Measurements from ENCODE around the gene KLHDC1. TPM values are rescaled to one million over a fixed set of nuclear protein-coding genes. Genes with fewer than 3 reads are reported as not detected.
A peak's percentile ranks its signal among the peaks of the same experiment; 100 is the strongest.

The KLHDC1 gene
- total and polyA plus RNA-seq, 9 of the 15 experiments (the other 6 are each of a cell fraction or from before 2014, with no cell fraction given) = 0.08 to 0.41 (median 0.18) TPM

DNA sequence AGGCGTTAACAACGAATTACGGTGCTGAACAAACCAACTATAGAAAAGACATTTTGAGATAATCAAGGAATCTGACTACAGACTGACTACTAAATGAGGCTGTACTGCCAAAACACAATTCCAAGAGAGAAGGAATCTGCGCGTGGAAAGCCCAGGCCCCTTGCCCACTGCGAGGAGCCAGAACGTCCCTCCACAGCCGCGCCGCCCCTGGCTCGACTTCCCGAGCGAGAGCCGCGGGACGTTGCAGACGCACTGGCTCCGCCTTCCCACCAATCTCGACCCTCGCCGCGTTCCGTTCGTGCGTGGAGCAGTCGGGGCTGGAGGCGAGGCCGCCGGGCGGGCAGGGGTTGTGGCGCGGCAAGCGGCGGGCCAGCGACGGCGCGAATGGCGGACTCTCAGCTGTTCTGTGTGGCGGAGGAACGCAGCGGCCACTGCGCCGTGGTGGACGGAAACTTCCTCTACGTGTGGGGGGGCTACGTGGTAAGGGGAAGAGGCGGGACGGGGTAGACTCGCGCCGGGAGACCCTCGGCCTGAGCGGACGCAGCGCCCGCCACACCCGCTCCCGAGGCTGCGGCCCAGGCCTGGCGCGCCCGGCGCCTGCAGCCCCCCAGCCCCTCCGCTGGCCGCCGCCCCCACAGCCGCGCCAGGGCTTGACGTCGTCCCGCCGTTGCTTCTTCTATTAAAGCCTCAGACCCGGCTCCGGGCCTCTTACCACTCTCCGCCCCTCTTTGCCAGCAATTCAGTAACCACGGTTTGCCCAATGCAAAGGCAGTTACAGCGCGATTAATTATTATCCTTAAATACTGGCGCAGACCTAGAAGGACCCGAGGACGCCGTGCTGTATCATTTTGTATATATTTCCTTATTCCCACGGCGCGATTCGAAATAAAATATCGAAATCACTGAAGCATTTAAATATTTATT, at the start of gene KLHDC1 (continued):
- TF ChIP-seq, protein P1, sequence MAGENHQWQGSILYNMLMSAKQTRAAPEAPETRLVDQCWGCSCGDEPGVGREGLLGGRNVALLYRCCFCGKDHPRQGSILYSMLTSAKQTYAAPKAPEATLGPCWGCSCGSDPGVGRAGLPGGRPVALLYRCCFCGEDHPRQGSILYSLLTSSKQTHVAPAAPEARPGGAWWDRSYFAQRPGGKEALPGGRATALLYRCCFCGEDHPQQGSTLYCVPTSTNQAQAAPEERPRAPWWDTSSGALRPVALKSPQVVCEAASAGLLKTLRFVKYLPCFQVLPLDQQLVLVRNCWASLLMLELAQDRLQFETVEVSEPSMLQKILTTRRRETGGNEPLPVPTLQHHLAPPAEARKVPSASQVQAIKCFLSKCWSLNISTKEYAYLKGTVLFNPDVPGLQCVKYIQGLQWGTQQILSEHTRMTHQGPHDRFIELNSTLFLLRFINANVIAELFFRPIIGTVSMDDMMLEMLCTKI (IDR thresholded peaks at IDR 0.05; ENCODE audit: partially characterized antibody) = no peak
- TF ChIP-seq FOSL1 (tag; conservative IDR thresholded peaks at IDR 0.05) (no peak), RAD51 (IDR thresholded peaks at IDR 0.05; ENCODE audit: borderline replicate concordance, low read depth) (no peak), PHF21A (IDR thresholded peaks at IDR 0.05; ENCODE audit: borderline replicate concordance, low read depth) (no peak), DPF2 (IDR thresholded peaks at IDR 0.05) (no peak), POLR2G (IDR thresholded peaks at IDR 0.05; ENCODE audit: low read depth, low read length) (peak; percentile 92), STAT5A (IDR thresholded peaks at IDR 0.05; ENCODE audit: borderline replicate concordance, low read length) (no peak), NCOR1 (IDR thresholded peaks at IDR 0.05) (no peak), CREB1 (IDR thresholded peaks at IDR 0.05) (no peak), CREB1 (CRISPR knock-in tag; IDR thresholded peaks at IDR 0.05) (peak; percentile 29; the same call in 1 of the 2 replicates), CC2D1A (IDR thresholded peaks at IDR 0.05) (no peak)
- TF ChIP-seq, protein P2, sequence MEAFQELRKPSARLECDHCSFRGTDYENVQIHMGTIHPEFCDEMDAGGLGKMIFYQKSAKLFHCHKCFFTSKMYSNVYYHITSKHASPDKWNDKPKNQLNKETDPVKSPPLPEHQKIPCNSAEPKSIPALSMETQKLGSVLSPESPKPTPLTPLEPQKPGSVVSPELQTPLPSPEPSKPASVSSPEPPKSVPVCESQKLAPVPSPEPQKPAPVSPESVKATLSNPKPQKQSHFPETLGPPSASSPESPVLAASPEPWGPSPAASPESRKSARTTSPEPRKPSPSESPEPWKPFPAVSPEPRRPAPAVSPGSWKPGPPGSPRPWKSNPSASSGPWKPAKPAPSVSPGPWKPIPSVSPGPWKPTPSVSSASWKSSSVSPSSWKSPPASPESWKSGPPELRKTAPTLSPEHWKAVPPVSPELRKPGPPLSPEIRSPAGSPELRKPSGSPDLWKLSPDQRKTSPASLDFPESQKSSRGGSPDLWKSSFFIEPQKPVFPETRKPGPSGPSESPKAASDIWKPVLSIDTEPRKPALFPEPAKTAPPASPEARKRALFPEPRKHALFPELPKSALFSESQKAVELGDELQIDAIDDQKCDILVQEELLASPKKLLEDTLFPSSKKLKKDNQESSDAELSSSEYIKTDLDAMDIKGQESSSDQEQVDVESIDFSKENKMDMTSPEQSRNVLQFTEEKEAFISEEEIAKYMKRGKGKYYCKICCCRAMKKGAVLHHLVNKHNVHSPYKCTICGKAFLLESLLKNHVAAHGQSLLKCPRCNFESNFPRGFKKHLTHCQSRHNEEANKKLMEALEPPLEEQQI (IDR thresholded peaks at IDR 0.05) = no peak
- TF ChIP-seq, protein P3, sequence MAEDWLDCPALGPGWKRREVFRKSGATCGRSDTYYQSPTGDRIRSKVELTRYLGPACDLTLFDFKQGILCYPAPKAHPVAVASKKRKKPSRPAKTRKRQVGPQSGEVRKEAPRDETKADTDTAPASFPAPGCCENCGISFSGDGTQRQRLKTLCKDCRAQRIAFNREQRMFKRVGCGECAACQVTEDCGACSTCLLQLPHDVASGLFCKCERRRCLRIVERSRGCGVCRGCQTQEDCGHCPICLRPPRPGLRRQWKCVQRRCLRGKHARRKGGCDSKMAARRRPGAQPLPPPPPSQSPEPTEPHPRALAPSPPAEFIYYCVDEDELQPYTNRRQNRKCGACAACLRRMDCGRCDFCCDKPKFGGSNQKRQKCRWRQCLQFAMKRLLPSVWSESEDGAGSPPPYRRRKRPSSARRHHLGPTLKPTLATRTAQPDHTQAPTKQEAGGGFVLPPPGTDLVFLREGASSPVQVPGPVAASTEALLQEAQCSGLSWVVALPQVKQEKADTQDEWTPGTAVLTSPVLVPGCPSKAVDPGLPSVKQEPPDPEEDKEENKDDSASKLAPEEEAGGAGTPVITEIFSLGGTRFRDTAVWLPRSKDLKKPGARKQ (CRISPR knock-in tag; IDR thresholded peaks at IDR 0.05) = no peak
- TF ChIP-seq, protein P4, sequence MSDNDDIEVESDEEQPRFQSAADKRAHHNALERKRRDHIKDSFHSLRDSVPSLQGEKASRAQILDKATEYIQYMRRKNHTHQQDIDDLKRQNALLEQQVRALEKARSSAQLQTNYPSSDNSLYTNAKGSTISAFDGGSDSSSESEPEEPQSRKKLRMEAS (CRISPR knock-in tag; IDR thresholded peaks at IDR 0.05) = no peak
- TF ChIP-seq, protein P5, sequence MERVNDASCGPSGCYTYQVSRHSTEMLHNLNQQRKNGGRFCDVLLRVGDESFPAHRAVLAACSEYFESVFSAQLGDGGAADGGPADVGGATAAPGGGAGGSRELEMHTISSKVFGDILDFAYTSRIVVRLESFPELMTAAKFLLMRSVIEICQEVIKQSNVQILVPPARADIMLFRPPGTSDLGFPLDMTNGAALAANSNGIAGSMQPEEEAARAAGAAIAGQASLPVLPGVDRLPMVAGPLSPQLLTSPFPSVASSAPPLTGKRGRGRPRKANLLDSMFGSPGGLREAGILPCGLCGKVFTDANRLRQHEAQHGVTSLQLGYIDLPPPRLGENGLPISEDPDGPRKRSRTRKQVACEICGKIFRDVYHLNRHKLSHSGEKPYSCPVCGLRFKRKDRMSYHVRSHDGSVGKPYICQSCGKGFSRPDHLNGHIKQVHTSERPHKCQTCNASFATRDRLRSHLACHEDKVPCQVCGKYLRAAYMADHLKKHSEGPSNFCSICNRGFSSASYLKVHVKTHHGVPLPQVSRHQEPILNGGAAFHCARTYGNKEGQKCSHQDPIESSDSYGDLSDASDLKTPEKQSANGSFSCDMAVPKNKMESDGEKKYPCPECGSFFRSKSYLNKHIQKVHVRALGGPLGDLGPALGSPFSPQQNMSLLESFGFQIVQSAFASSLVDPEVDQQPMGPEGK (CRISPR knock-in tag; IDR thresholded peaks at IDR 0.05; ENCODE audit: borderline replicate concordance) = no peak
- TF ChIP-seq, protein P6, sequence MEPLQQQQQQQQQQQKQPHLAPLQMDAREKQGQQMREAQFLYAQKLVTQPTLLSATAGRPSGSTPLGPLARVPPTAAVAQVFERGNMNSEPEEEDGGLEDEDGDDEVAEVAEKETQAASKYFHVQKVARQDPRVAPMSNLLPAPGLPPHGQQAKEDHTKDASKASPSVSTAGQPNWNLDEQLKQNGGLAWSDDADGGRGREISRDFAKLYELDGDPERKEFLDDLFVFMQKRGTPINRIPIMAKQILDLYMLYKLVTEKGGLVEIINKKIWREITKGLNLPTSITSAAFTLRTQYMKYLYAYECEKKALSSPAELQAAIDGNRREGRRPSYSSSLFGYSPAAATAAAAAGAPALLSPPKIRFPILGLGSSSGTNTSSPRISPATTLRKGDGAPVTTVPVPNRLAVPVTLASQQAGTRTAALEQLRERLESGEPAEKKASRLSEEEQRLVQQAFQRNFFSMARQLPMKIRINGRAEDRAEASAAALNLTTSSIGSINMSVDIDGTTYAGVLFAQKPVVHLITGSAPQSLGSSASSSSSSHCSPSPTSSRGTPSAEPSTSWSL (CRISPR knock-in tag; IDR thresholded peaks at IDR 0.05; ENCODE audit: borderline replicate concordance) = no peak

Data from K562 (cell line).